GM12801 (cell line): ENCODE measurements around the gene CDH13.

Experiments used
- CTCF ChIP-seq: IDR thresholded peaks from one replicate; pipeline ENCODE4 v1.5.1; 2011; ENCODE audit warnings: control low read depth; ENCODE audit not compliant: insufficient read length; ENCODE audit errors: extremely low read depth

CDH13 gene

DNA sequence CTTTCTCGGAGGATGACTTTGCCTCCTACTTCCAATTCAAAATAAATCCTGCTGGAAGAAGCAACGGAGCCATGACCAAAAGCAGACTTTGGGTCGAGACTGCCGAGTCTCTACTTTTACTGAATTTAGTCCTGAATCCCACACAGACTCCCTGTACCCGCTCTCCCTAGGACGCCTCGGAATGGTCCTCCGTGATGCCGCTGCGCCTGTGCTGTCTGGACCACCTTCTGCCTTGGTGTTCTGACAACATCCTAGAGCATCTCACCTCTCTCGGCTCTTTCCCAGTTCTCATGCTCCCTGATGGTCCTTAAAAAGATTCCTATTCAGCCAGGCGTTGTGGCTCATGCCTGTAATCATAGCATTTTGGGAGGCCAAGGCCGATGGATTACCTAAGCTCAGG, 999.9 kb downstream of the CDH13 start:
- no peak for TF ChIP-seq CTCF

- TF ChIP-seq CTCF: no peak
These were observed 1001.2 kb downstream of the CDH13 start for GRCh38 chr16:83627996-83628395.

- TF ChIP-seq CTCF: no peak
These were observed 1002.7 kb downstream of the CDH13 start for GRCh38 chr16:83629426-83629825.

- TF ChIP-seq CTCF: no peak
These were observed 1003.1 kb downstream of the CDH13 start for GRCh38 chr16:83629836-83630235.

DNA sequence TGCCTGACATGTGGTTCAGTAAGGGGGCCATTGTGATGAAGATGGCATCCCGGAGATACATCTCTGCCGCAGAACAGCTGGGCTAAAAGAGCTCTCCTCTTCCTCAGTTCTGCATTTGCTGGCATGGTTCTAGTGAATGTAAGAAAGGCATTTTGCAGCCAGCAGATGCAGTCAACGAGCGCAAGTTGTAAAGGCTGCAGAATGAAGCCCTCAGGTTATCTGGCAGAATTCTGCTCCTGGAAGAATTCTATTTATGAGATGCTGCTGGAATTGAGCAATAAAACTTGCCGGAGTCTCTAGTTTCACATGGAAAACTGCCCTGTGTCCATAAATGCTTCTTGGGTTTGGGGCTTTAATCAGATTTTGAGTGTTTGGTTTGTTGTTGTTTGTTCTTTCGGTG, 1004.2 kb downstream of the CDH13 start:
- TF ChIP-seq CTCF: no peak

DNA sequence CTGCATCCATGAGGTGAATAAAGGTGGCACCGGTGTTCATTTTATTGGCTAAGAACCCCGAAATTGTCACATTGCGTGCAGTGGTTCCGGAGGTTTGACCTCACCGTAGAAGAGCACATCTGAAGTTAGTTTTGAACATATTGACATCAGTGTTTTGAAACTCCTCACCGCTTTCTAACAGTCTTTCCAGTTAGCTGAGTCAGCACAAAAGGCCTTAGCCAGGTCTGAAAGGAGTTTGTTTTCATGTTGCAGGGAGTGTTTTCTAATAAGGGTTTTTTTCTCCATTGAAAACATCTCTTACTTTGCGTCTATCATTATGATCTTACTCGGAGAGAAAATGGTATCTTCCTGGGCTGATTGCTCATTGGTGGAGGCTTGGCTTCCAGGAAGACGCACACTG, 1006.5 kb downstream of the CDH13 start:
- TF ChIP-seq CTCF: no peak

DNA sequence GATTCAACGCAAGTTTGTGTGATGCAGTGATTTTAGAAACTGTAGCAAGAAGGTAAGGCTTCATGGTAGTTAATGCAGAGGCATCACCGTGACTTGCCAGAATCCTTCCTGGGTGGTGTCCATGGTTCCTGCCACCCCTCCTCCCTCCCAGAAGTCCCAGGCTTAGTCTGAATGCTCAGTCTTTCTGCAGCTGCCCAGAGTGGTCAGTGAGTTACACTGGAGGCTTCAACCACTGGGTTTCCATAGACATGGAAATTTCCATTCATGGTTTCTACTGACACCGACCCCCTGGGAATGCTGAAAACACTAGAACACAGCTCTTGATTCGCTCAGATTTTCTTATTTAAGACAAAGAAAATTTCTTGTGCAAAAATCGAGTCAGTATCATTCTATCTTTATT, 1021.6 kb downstream of the CDH13 start:
- TF ChIP-seq CTCF: no peak

GRCh38 chr16:83651871-83652270, 1025.1 kb downstream of the CDH13 start:
- no peak for TF ChIP-seq CTCF
